GM21576 (cell line): ENCODE results near the gene SND1.

Experiments
- ATAC-seq: cut with Tn5 transposase; IDR thresholded peaks from one replicate; pipeline ENCODE4 v1.9.1; 2021; ENCODE audit warnings: mild to moderate bottlenecking, moderate library complexity; ENCODE audit not compliant: unreplicated experiment

SND1 gene

GRCh38 chr7:128120116-128120515 lies 468.1 kb downstream of the SND1 start:
- ATAC-seq = no peak

- no peak for ATAC-seq
Observed at GRCh38 chr7:128120976-128121490, 469.0 kb downstream of the SND1 start.

- no peak for ATAC-seq
Observed at GRCh38 chr7:128121711-128122530, 469.9 kb downstream of the SND1 start.

GRCh38 chr7:128122576-128123290 lies 470.7 kb downstream of the SND1 start:
- no peak for ATAC-seq

- ATAC-seq = no peak
Observed at GRCh38 chr7:128123291-128124037, 471.5 kb downstream of the SND1 start.

- ATAC-seq = no peak
Observed at GRCh38 chr7:128124786-128125185, 472.8 kb downstream of the SND1 start.

GRCh38 chr7:128125816-128126215 lies 473.8 kb downstream of the SND1 start:
- ATAC-seq = no peak

- ATAC-seq = no peak
Observed at GRCh38 chr7:128128401-128128800, 476.4 kb downstream of the SND1 start.

- ATAC-seq = no peak
Observed at GRCh38 chr7:128129224-128129864, 477.4 kb downstream of the SND1 start.

GRCh38 chr7:128131115-128131514 lies 479.1 kb downstream of the SND1 start:
- ATAC-seq = no peak

- no peak for ATAC-seq
Observed at GRCh38 chr7:128131731-128132130, 479.7 kb downstream of the SND1 start.

- ATAC-seq = no peak
Observed at GRCh38 chr7:128132426-128133069, 480.6 kb downstream of the SND1 start.

GRCh38 chr7:128135159-128135514 lies 483.1 kb downstream of the SND1 start:
- no peak for ATAC-seq

- peak; percentile 89 for ATAC-seq
Observed at GRCh38 chr7:128135515-128136214, 483.7 kb downstream of the SND1 start.

GRCh38 chr7:128136215-128136597 lies 484.2 kb downstream of the SND1 start:
- ATAC-seq = no peak

GRCh38 chr7:128137181-128137580 lies 485.2 kb downstream of the SND1 start:
- ATAC-seq = no peak

GRCh38 chr7:128139406-128139805 lies 487.4 kb downstream of the SND1 start:
- no peak for ATAC-seq

- ATAC-seq = no peak
Observed at GRCh38 chr7:128141683-128142195, 489.7 kb downstream of the SND1 start.
